OCI-LY7 (cell line): ENCODE measurements around the gene CHN2. TPM values are rescaled to one million over a fixed set of nuclear protein-coding genes. Genes with fewer than 3 reads are reported as not detected.

Source experiments
- BruUV-seq: library from RNA; stranded (reverse); fragments of 400-500 nt; replicated peaks from 2 replicates; lab custom pipeline; 2021; lab: Mats Ljungman, UMichigan
- CTCF ChIA-PET: fragments of 300-600 bp; sonication (Branson Sonifier 250); formaldehyde crosslinking; loops from one replicate; lab custom pipeline; 2022; ENCODE audit warnings: antibody characterized with exemption; ENCODE audit not compliant: unreplicated experiment; lab: Charles Lee
- POLR2A ChIA-PET: fragments of 300-600 bp; sonication (Branson Sonifier 250); formaldehyde crosslinking; loops from one replicate; lab custom pipeline; 2022; ENCODE audit warnings: antibody characterized with exemption; lab: Charles Lee
- DNase-seq: peaks from one replicate; pipeline ENCODE4 v3.0.0-alpha.2; 2015; ENCODE audit warnings: low spot score
- H2AFZ ChIP-seq: fragments of 200-600 bp; sonication (generic), shearing (Covaris generic); 2 replicates; pipeline ENCODE4 v1.6.1; 2014; ENCODE audit warnings: mild to moderate bottlenecking, antibody characterized with exemption, low read length, moderate library complexity
- H3K27ac ChIP-seq: fragments of 200-600 bp; sonication (generic); 2 replicates; pipeline ENCODE4 v1.5.1; 2014; ENCODE audit warnings: mixed run types, low read depth, mild to moderate bottlenecking, moderate library complexity, low read length, inconsistent platforms; ENCODE audit not compliant: poor library complexity, severe bottlenecking
- H3K36me3 ChIP-seq: fragments of 200-600 bp; sonication (generic); 2 replicates; pipeline ENCODE4 v1.6.1; 2014; ENCODE audit warnings: mild to moderate bottlenecking, antibody characterized with exemption, low read length, moderate library complexity, mixed read lengths; ENCODE audit not compliant: insufficient read depth
- H3K4me1 ChIP-seq: fragments of 200-600 bp; sonication (generic); 2 replicates; pipeline ENCODE4 v1.5.1; 2014; ENCODE audit warnings: mild to moderate bottlenecking, low read length; ENCODE audit not compliant: insufficient read depth, poor library complexity, severe bottlenecking
- H3K4me2 ChIP-seq: fragments of 200-600 bp; sonication (generic); 2 replicates; pipeline ENCODE4 v1.6.1; 2014; ENCODE audit warnings: mild to moderate bottlenecking, low read length
- H3K4me3 ChIP-seq: fragments of 200-600 bp; sonication (generic); 2 replicates; pipeline ENCODE4 v1.5.1; 2014; ENCODE audit warnings: mild to moderate bottlenecking, low read depth, low read length; ENCODE audit not compliant: poor library complexity, severe bottlenecking
- H3K79me2 ChIP-seq: fragments of 200-600 bp; sonication (generic); 2 replicates; pipeline ENCODE4 v1.6.1; 2016; ENCODE audit warnings: low read depth, mild to moderate bottlenecking, low read length, moderate library complexity, mixed read lengths; ENCODE audit not compliant: insufficient read depth
- H3K9me2 ChIP-seq: fragments of 200-600 bp; sonication (generic); 2 replicates; pipeline ENCODE4 v1.6.1; 2016; ENCODE audit warnings: mild to moderate bottlenecking, low read length, mixed read lengths; ENCODE audit not compliant: insufficient read depth
- H3K9me3 ChIP-seq: fragments of 200-600 bp; sonication (generic); 2 replicates; pipeline ENCODE4 v1.6.1; 2014; ENCODE audit warnings: mild to moderate bottlenecking, mixed run types, low read length, mixed read lengths
- H4K20me1 ChIP-seq: fragments of 200-600 bp; sonication (generic); 2 replicates; pipeline ENCODE4 v1.6.1; 2014; ENCODE audit warnings: mild to moderate bottlenecking, antibody characterized with exemption, low read length, moderate library complexity, mixed read lengths; ENCODE audit not compliant: insufficient read depth
- CTCF ChIP-seq: fragments of 200-600 bp; sonication (generic); conservative IDR thresholded peaks from 2 replicates; pipeline ENCODE4 v1.5.1; 2014; ENCODE audit warnings: mild to moderate bottlenecking, antibody characterized with exemption, low read length, moderate library complexity, mixed read lengths
- EZH2phosphoT487 ChIP-seq: fragments of 200-600 bp; sonication (generic); IDR thresholded peaks from 2 replicates; pipeline ENCODE4 v1.6.1; 2018; ENCODE audit warnings: low read depth, borderline replicate concordance, mild to moderate bottlenecking, mixed run types, antibody characterized with exemption, low read length, moderate library complexity, mixed read lengths
- intact Hi-C: fragments of 100-400 bp; cut with micrococcal nuclease; formaldehyde crosslinking; loops from one replicate; pipeline ENCODE4 v1.10.0; 2022; ENCODE audit not compliant: unreplicated experiment
- total RNA-seq, 2 experiments: library from RNA; depleted of rRNA in 1 of 2; stranded (reverse); fragments of >200 nt in 1 of 2; shearing (Covaris generic) in 1 of 2; gene quantifications; 2 replicates each; pipeline ENCODE4 v1.2.3, GENCODE V29; 2014 to 2022

Gene CHN2
- total RNA-seq, 2 experiments from 2014 or later: not detected

GRCh38 chr7:29281782-29282541 lies 87.4 kb downstream of the CHN2 start:
- H2AFZ ChIP-seq: no peak overlapping the region
- H3K9me2 ChIP-seq: no peaks in the 10 kb centered on the region
- no peaks in the 10 kb centered on the region for H4K20me1 ChIP-seq
- no peak for DNase-seq
- H3K36me3 ChIP-seq: no peaks in the 10 kb centered on the region
- no TSS peak for BruUV-seq
- ChIA-PET CTCF (no interaction called here), POLR2A (interaction anchor here (1.3 kb wide), 1 partner anchor 19 kb away, joined by 3 read pairs; no protein-coding TSS in a partner anchor)
- no peaks in the 10 kb centered on the region for H3K4me1 ChIP-seq
- no peak for TF ChIP-seq CTCF
- no peak for TF ChIP-seq EZH2phosphoT487
- no peak overlapping the region for H3K27ac ChIP-seq
- H3K4me2 ChIP-seq: no peak overlapping the region
- H3K79me2 ChIP-seq: no peaks in the 10 kb centered on the region
- no peaks in the 10 kb centered on the region for H3K9me3 ChIP-seq
- H3K4me3 ChIP-seq: no peak overlapping the region
- intact Hi-C loops: no loop called here

GRCh38 chr7:29282819-29283414 lies 88.3 kb downstream of the CHN2 start:
- Histone ChIP-seq H3K36me3 (no peaks in the 10 kb centered on the region), H3K27ac (no peak overlapping the region), H3K4me1 (no peaks in the 10 kb centered on the region), H3K9me2 (no peaks in the 10 kb centered on the region), H3K9me3 (no peaks in the 10 kb centered on the region), H2AFZ (no peak overlapping the region), H3K4me2 (no peak overlapping the region), H4K20me1 (no peaks in the 10 kb centered on the region), H3K4me3 (no peak overlapping the region), H3K79me2 (no peaks in the 10 kb centered on the region)
- no peak for TF ChIP-seq EZH2phosphoT487
- no peak for TF ChIP-seq CTCF
- no peak for DNase-seq
- intact Hi-C loops: no loop called here
- POLR2A ChIA-PET: interaction anchor here (0.5 to 1.3 kb wide), 4 partner anchors 18 to 519 kb away, joined by 3 to 7 read pairs (median 3); no protein-coding TSS in a partner anchor
- CTCF ChIA-PET: no interaction called here
- BruUV-seq: no TSS peak
